H1 (cell line): ENCODE measurements around the gene PTPRG. TPM values are rescaled to one million over a fixed set of nuclear protein-coding genes. Genes with fewer than 3 reads are reported as not detected.

Experiments used
- CTCF ChIA-PET: fragments of 300-600 bp; sonication (Branson Sonifier 250); formaldehyde crosslinking; loops from one replicate; lab custom pipeline; 2021; ENCODE audit not compliant: partially characterized antibody; lab: Charles Lee
- POLR2A ChIA-PET: fragments of 300-600 bp; sonication (Branson Sonifier 250); formaldehyde crosslinking; loops from one replicate; lab custom pipeline; 2021; ENCODE audit warnings: inconsistent platforms; ENCODE audit not compliant: partially characterized antibody; lab: Charles Lee
- DNase-seq, 2 experiments: peaks; one replicate each; pipeline versions ENCODE4 v3.0.0 to v3.0.0-alpha.2; 2010 to 2022; ENCODE audit warnings: low spot score in 2 of 2, low read depth in 1 of 2, mixed read lengths in 1 of 2
- FAIRE-seq: peaks from 2 replicates; lab custom pipeline; 2011; peaks lifted over from hg19 to GRCh38; lab: Jason Lieb, UNC
- H2AFZ ChIP-seq: 2 replicates; pipeline ENCODE4 v1.8.1; 2012; ENCODE audit warnings: low read length, inconsistent platforms
- H2AK5ac ChIP-seq: 2 replicates; pipeline ENCODE4 v1.6.1; 2013; ENCODE audit warnings: low read depth, low read length
- H2BK120ac ChIP-seq: replicated peaks from 2 replicates; pipeline ENCODE3; 2013; ENCODE audit warnings: low read depth, low read length, inconsistent platforms
- H2BK12ac ChIP-seq: 2 replicates; pipeline ENCODE4 v1.6.1; 2013; ENCODE audit warnings: low read depth, low read length
- H2BK15ac ChIP-seq: 2 replicates; pipeline ENCODE4 v1.6.1; 2013; ENCODE audit warnings: low read length
- H2BK20ac ChIP-seq: 2 replicates; pipeline ENCODE4 v1.6.1; 2013; ENCODE audit warnings: low read length
- H2BK5ac ChIP-seq: 2 replicates; pipeline ENCODE4 v1.6.1; 2013; ENCODE audit warnings: low read depth, low read length
- H3K14ac ChIP-seq: 2 replicates; pipeline ENCODE4 v1.6.1; 2013; ENCODE audit warnings: inconsistent platforms; ENCODE audit not compliant: insufficient read length
- H3K18ac ChIP-seq: 2 replicates; pipeline ENCODE4 v1.6.1; 2013; ENCODE audit warnings: low read length; ENCODE audit errors: extremely low read depth
- H3K23ac ChIP-seq: 2 replicates; pipeline ENCODE4 v1.6.1; 2013; ENCODE audit warnings: inconsistent platforms; ENCODE audit not compliant: insufficient read length
- H3K23me2 ChIP-seq: 2 replicates; pipeline ENCODE4 v1.6.1; 2013; ENCODE audit warnings: low read depth, low read length
- H3K27ac ChIP-seq: 2 replicates; pipeline ENCODE4 v1.6.1; 2011; ENCODE audit warnings: low read depth, low read length, inconsistent platforms
- H3K27me3 ChIP-seq, 4 experiments: replicated peaks in 1 of 4; 1 replicate in 1 of 4; 2 replicates in 3 of 4; pipeline versions ENCODE4 v1.6.1 to v1.8.1; 2011 to 2013; ENCODE audit warnings: low read length in 3 of 4, mild to moderate bottlenecking in 3 of 4, inconsistent platforms in 2 of 4, mixed read lengths in 2 of 4, moderate library complexity in 1 of 4; ENCODE audit not compliant: control insufficient read depth in 3 of 4, insufficient read depth in 3 of 4; ENCODE audit errors: extremely low read depth in 1 of 4
- H3K36me3 ChIP-seq, 4 experiments: 2 replicates each; pipeline versions ENCODE4 v1.6.1 to v1.8.1; 2011 to 2013; ENCODE audit warnings: mild to moderate bottlenecking in 4 of 4, low read length in 3 of 4, moderate library complexity in 2 of 4, control low read depth in 1 of 4, inconsistent platforms in 1 of 4; ENCODE audit not compliant: insufficient read depth in 4 of 4, control insufficient read depth in 2 of 4
- H3K4ac ChIP-seq: replicated peaks from 2 replicates; pipeline ENCODE3; 2013; ENCODE audit warnings: low read length, low read depth, mixed read lengths, inconsistent platforms; ENCODE audit not compliant: insufficient read length
- H3K4me1 ChIP-seq, 4 experiments: replicated peaks in 1 of 4; 1 replicate in 1 of 4; 2 replicates in 3 of 4; pipeline versions ENCODE4 v1.6.1 to v1.8.1; 2011 to 2013; ENCODE audit warnings: low read length in 3 of 4, inconsistent platforms in 2 of 4, mixed read lengths in 1 of 4; ENCODE audit not compliant: insufficient read depth in 4 of 4, control insufficient read depth in 3 of 4
- H3K4me2 ChIP-seq, 2 experiments: 2 replicates each; pipeline versions ENCODE4 v1.6.1 to v1.8.1; 2011 to 2013; ENCODE audit warnings: low read depth in 2 of 2, low read length in 2 of 2, control low read depth in 1 of 2, inconsistent platforms in 1 of 2, mild to moderate bottlenecking in 1 of 2; ENCODE audit not compliant: insufficient read depth in 1 of 2
- H3K4me3 ChIP-seq, 4 experiments: fragments of 200-600, 300-600 bp in 1 of 4; sonication (generic), shearing (Covaris generic), sonication (Bioruptor Twin) in 1 of 4; 2 replicates each; pipeline versions ENCODE4 v1.5.1 to v1.8.1; 2011 to 2016; ENCODE audit warnings: low read length in 4 of 4, low read depth in 3 of 4, control low read depth in 2 of 4, inconsistent platforms in 2 of 4, mild to moderate bottlenecking in 2 of 4, mixed read lengths in 1 of 4, moderate library complexity in 1 of 4; ENCODE audit not compliant: insufficient read depth in 2 of 4; ENCODE audit errors: extremely low read depth in 1 of 4
- H3K56ac ChIP-seq: replicated peaks from 2 replicates; pipeline ENCODE3; 2013; ENCODE audit warnings: low read depth, mild to moderate bottlenecking, mixed read lengths, low read length, inconsistent platforms; ENCODE audit not compliant: insufficient read length
- H3K79me1 ChIP-seq: 2 replicates; pipeline ENCODE4 v1.6.1; 2013; ENCODE audit warnings: low read depth, low read length, control low read depth
- H3K79me2 ChIP-seq, 2 experiments: 2 replicates each; pipeline versions ENCODE4 v1.6.1 to v1.8.1; 2012 to 2013; ENCODE audit warnings: low read length in 2 of 2, mild to moderate bottlenecking in 2 of 2, inconsistent platforms in 1 of 2; ENCODE audit not compliant: insufficient read depth in 2 of 2, control insufficient read depth in 1 of 2
- H3K9ac ChIP-seq, 4 experiments: replicated peaks in 1 of 4; 1 replicate in 1 of 4; 2 replicates in 3 of 4; pipeline versions ENCODE4 v1.6.1 to v1.8.1; 2011 to 2013; ENCODE audit warnings: low read depth in 3 of 4, low read length in 3 of 4, control low read depth in 2 of 4, mild to moderate bottlenecking in 2 of 4, moderate library complexity in 2 of 4, inconsistent platforms in 1 of 4; ENCODE audit errors: extremely low read depth in 1 of 4
- H3K9me3 ChIP-seq, 2 experiments: 2 replicates each; pipeline versions ENCODE4 v1.6.1 to v1.8.1; 2012 to 2013; ENCODE audit warnings: mild to moderate bottlenecking in 2 of 2, moderate library complexity in 2 of 2, control low read depth in 1 of 2, inconsistent platforms in 1 of 2, low read depth in 1 of 2, low read length in 1 of 2, mixed read lengths in 1 of 2; ENCODE audit not compliant: insufficient read depth in 2 of 2
- H4K20me1 ChIP-seq, 2 experiments: replicated peaks in 1 of 2; 2 replicates each; pipeline versions ENCODE3 to v1.8.1; 2011 to 2013; ENCODE audit warnings: inconsistent platforms in 2 of 2, low read length in 2 of 2, mild to moderate bottlenecking in 1 of 2; ENCODE audit not compliant: insufficient read depth in 2 of 2, control insufficient read depth in 1 of 2
- H4K5ac ChIP-seq: 2 replicates; pipeline ENCODE4 v1.6.1; 2013; ENCODE audit warnings: low read length, low read depth, mixed read lengths, inconsistent platforms; ENCODE audit not compliant: insufficient read length
- H4K8ac ChIP-seq: 2 replicates; pipeline ENCODE4 v1.8.0; 2013; ENCODE audit warnings: mild to moderate bottlenecking, moderate library complexity, low read length, inconsistent platforms; ENCODE audit not compliant: insufficient read depth; ENCODE audit errors: extremely low read depth
- H4K91ac ChIP-seq: replicated peaks from 2 replicates; pipeline ENCODE3; 2013; ENCODE audit warnings: low read length, mixed read lengths, inconsistent platforms; ENCODE audit not compliant: insufficient read length
- ASH2L ChIP-seq: fragments of 200-600, 300-600 bp; sonication (generic); IDR thresholded peaks from one replicate; pipeline ENCODE4 v1.7.1; 2017; ENCODE audit warnings: low read length
- CHD1 ChIP-seq: IDR thresholded peaks from 2 replicates; pipeline ENCODE4 v1.6.1; 2012; ENCODE audit warnings: low read depth, low read length, improper control_type of control experiment
- E2F6 ChIP-seq: IDR thresholded peaks from 2 replicates; pipeline ENCODE4 v1.6.1; 2012; ENCODE audit warnings: inconsistent platforms
- FOSL1 ChIP-seq: IDR thresholded peaks from 2 replicates; pipeline ENCODE4 v1.6.1; 2011; ENCODE audit warnings: mild to moderate bottlenecking, low read depth, low read length, moderate library complexity; ENCODE audit not compliant: insufficient read depth
- KDM4A ChIP-seq: IDR thresholded peaks from one replicate; pipeline ENCODE4 v1.7.1; 2012; ENCODE audit warnings: low read depth, mild to moderate bottlenecking, moderate library complexity, low read length, inconsistent platforms; ENCODE audit not compliant: severe bottlenecking
- KDM5A ChIP-seq: fragments of 200-600 bp; IDR thresholded peaks from 2 replicates; pipeline ENCODE4 v1.7.1; 2012; ENCODE audit warnings: mild to moderate bottlenecking, low read length, inconsistent platforms, mixed read lengths
- POLR2AphosphoS5 ChIP-seq: IDR thresholded peaks from 2 replicates; pipeline ENCODE4 v1.6.1; 2011; ENCODE audit warnings: low read depth, low read length
- SIN3A ChIP-seq, 2 experiments: IDR thresholded peaks in 1 of 2; conservative IDR thresholded peaks in 1 of 2; 2 replicates each; pipeline ENCODE4 v1.6.1; 2011 to 2012; ENCODE audit warnings: low read length in 2 of 2, improper control_type of control experiment in 1 of 2, low read depth in 1 of 2, mild to moderate bottlenecking in 1 of 2
- TAF7 ChIP-seq: optimal IDR thresholded peaks from 2 replicates; pipeline ENCODE3; 2011; ENCODE audit warnings: low read depth, mild to moderate bottlenecking, inconsistent platforms, low read length, moderate library complexity, borderline replicate concordance
- USF2 ChIP-seq: IDR thresholded peaks from 2 replicates; pipeline ENCODE4 v1.6.1; 2011; ENCODE audit warnings: low read length, improper control_type of control experiment
- WGBS, 2 experiments: shearing (Covaris generic) in 1 of 2; methylation state at CpG; one replicate each; pipeline versions ENCODE4 v1.1.6 to v1.1.7; 2013 to 2015; ENCODE audit warnings: low lambda C conversion rate in 2 of 2, mixed read lengths in 2 of 2, inconsistent platforms in 1 of 2, low coverage in 1 of 2, missing lambda C conversion rate in 1 of 2; ENCODE audit not compliant: insufficient replicate concordance in 2 of 2, insufficient coverage in 1 of 2, insufficient read length in 1 of 2; ENCODE audit errors: extremely low coverage in 1 of 2, missing lambda C conversion rate in 1 of 2; 5-methylcytosine and 5-hydroxymethylcytosine counted together
- polyA plus RNA-seq, 7 experiments: library from polyadenylated mRNA; depleted of rRNA in 3 of 7; stranded (reverse) in 5 of 7; unstranded in 2 of 7; fragments of >200 nt in 5 of 7; fragments of 200-250 nt in 2 of 7; gene quantifications; 1 replicate in 5 of 7; 2 replicates in 1 of 7; 4 replicates in 1 of 7; pipeline versions ENCODE4 v1.2.1 to v1.2.3, GENCODE V29; 2011 to 2013; ENCODE audit warnings: missing spikeins in 2 of 7, mixed read lengths in 2 of 7
- total RNA-seq: library from RNA; stranded (reverse); fragmentation: NEBNext Ultra II Directional; extraction: Animal tissue kit (Norgen Biotek cat#: 25700); gene quantifications from 2 replicates; pipeline ENCODE4 v1.2.1, GENCODE V29; 2021

The PTPRG gene
- total and polyA plus RNA-seq, 2 of the 8 experiments (the other 6 are each of a cell fraction or from before 2014, with no cell fraction given) = 23.3 to 96.2 TPM

- Histone ChIP-seq H4K8ac (no peak overlapping the region), H2AFZ (no peak overlapping the region), H3K9ac (no peak overlapping the region), H3K23me2 (no peaks in the 10 kb centered on the region), H3K18ac (no peak overlapping the region), H3K4ac (no peak overlapping the region), H2BK15ac (no peak overlapping the region), H3K9me3 (no peaks in the 10 kb centered on the region), H4K91ac (no peak overlapping the region), H2BK5ac (no peak overlapping the region), H3K23ac (no peak overlapping the region), H3K56ac (no peak overlapping the region), H3K14ac (no peak overlapping the region), H3K36me3 (no peaks in the 10 kb centered on the region), H2BK20ac (no peak overlapping the region), H2BK12ac (no peak overlapping the region), H3K27me3 (no peaks in the 10 kb centered on the region), H3K79me1 (no peaks in the 10 kb centered on the region; the same call in 1 of the 2 replicates), H3K4me3 (no peak overlapping the region), H3K27ac (no peak overlapping the region), H3K4me2 (no peak overlapping the region), H4K20me1 (peaks cover 5 to 9% of the 10 kb centered on the region in 2 experiments), H2BK120ac (no peak overlapping the region), H3K4me1 (peaks cover 4 to 19% (median 13%) of the 10 kb centered on the region in 4 experiments), H3K79me2 (peaks cover 0 to 98% of the 10 kb centered on the region in 2 experiments; a peak in 3 of 4 replicates), H2AK5ac (no peak overlapping the region), H4K5ac (no peak overlapping the region)
- 73% methylated on average over 2 of the region's 2 CpGs; no CpG with 5 or more reads in 1 of the 2 experiments for WGBS, 2 experiments
- TF ChIP-seq KDM5A (no peak), FOSL1 (no peak), TAF7 (no peak), CHD1 (no peak), E2F6 (no peak), ASH2L (no peak), USF2 (no peak), POLR2AphosphoS5 (no peak), SIN3A (conservative IDR thresholded peaks at IDR 0.05 in 1 of 2, IDR thresholded peaks at IDR 0.05 in 1 of 2; ENCODE audit: low read depth in 1 of 2, low read length in 2 of 2) (no peak), KDM4A (no peak)
- no peak for DNase-seq
- ChIA-PET POLR2A (no interaction called here), CTCF (no interaction called here)
- FAIRE-seq = no peak
Measured at GRCh38 chr3:61897848-61898247, 336.5 kb downstream of the PTPRG start.
